Naive thymus-derived CD4-positive, alpha-beta T cell (primary cell): Measurements from ENCODE around the gene MYO10. TPM values are rescaled to one million over a fixed set of nuclear protein-coding genes. Genes with fewer than 3 reads are reported as not detected.

Experiments used
- ATAC-seq: fragments of 150-1000 bp; cut with Tn5 transposase; 2 replicates; pipeline ENCODE4 v1.10.0; 2021; ENCODE audit warnings: mild to moderate bottlenecking, moderate library complexity
- CTCF ChIA-PET: fragments of 350-600 bp; sonication (Branson Sonifier 250); formaldehyde crosslinking; loops from one replicate; lab custom pipeline; 2021; ENCODE audit warnings: antibody characterized with exemption; lab: Charles Lee
- POLR2A ChIA-PET: fragments of 350-600 bp; sonication (Branson Sonifier 250); formaldehyde crosslinking; loops from one replicate; lab custom pipeline; 2021; ENCODE audit warnings: antibody characterized with exemption, inconsistent platforms; lab: Charles Lee
- DNase-seq, 9 donors: peaks; one replicate each; pipeline versions ENCODE4 v3.0.0 to v3.0.0-alpha.2; 2020 to 2022; ENCODE audit warnings: mixed read lengths in 1 of 9
- H3K27ac ChIP-seq: one replicate; pipeline ENCODE4 v1.7.0; 2013; ENCODE audit warnings: mild to moderate bottlenecking, low read depth, low read length, moderate library complexity
- H3K27me3 ChIP-seq, 2 donors: one replicate each; pipeline ENCODE4 v1.7.0; 2013; ENCODE audit warnings: low read length in 2 of 2, mild to moderate bottlenecking in 2 of 2, moderate library complexity in 2 of 2; ENCODE audit not compliant: control insufficient read depth in 2 of 2, insufficient read depth in 2 of 2
- H3K36me3 ChIP-seq, 3 experiments: 1 replicate in 2 of 3; 2 replicates in 1 of 3; pipeline ENCODE4 v1.7.0; 2013; ENCODE audit warnings: low read length in 3 of 3, mild to moderate bottlenecking in 3 of 3, moderate library complexity in 1 of 3; ENCODE audit not compliant: insufficient read depth in 3 of 3, control insufficient read depth in 2 of 3
- H3K4me1 ChIP-seq, 2 donors: one replicate each; pipeline ENCODE4 v1.7.0; 2013; ENCODE audit warnings: low read length in 2 of 2, mild to moderate bottlenecking in 2 of 2, moderate library complexity in 1 of 2; ENCODE audit not compliant: control insufficient read depth in 2 of 2, insufficient read depth in 2 of 2
- H3K4me3 ChIP-seq: 2 replicates; pipeline ENCODE4 v1.7.0; 2013; ENCODE audit warnings: mild to moderate bottlenecking, low read length
- H3K9me3 ChIP-seq, 3 experiments: 1 replicate in 2 of 3; 2 replicates in 1 of 3; pipeline ENCODE4 v1.7.0; 2013; ENCODE audit warnings: low read length in 3 of 3; ENCODE audit not compliant: control insufficient read depth in 2 of 3
- H3K27ac Mint-ChIP-seq, 9 donors: one replicate each; pipeline ENCODE4 v1.8.0; 2020 to 2022; ENCODE audit warnings: mixed read lengths in 9 of 9, mild to moderate bottlenecking in 8 of 9, moderate library complexity in 5 of 9, inconsistent platforms in 2 of 9
- H3K27me3 Mint-ChIP-seq, 5 donors: one replicate each; pipeline ENCODE4 v1.8.0; 2021 to 2022; ENCODE audit warnings: mixed read lengths in 5 of 5, mild to moderate bottlenecking in 1 of 5
- H3K36me3 Mint-ChIP-seq, 5 donors: one replicate each; pipeline ENCODE4 v1.8.0; 2020 to 2022; ENCODE audit warnings: mixed read lengths in 5 of 5, mild to moderate bottlenecking in 3 of 5, inconsistent platforms in 1 of 5
- H3K4me1 Mint-ChIP-seq, 7 donors: one replicate each; pipeline ENCODE4 v1.8.0; 2020 to 2022; ENCODE audit warnings: mixed read lengths in 7 of 7, mild to moderate bottlenecking in 3 of 7, inconsistent platforms in 1 of 7
- H3K4me3 Mint-ChIP-seq, 10 donors: one replicate each; pipeline ENCODE4 v1.8.0; 2020 to 2022; ENCODE audit warnings: mild to moderate bottlenecking in 10 of 10, mixed read lengths in 10 of 10, moderate library complexity in 6 of 10, inconsistent platforms in 2 of 10
- H3K9me3 Mint-ChIP-seq, 11 donors: one replicate each; pipeline ENCODE4 v1.8.0; 2020 to 2022; ENCODE audit warnings: mixed read lengths in 11 of 11, mild to moderate bottlenecking in 4 of 11, inconsistent platforms in 1 of 11, moderate library complexity in 1 of 11
- intact Hi-C, 2 donors: fragments of 100-400 bp; cut with micrococcal nuclease; formaldehyde crosslinking; loops; one replicate each; pipeline ENCODE4 v1.15.1; 2023
- polyA plus RNA-seq, 2 donors: library from polyadenylated mRNA; unstranded; fragments of 300-500 nt; fragmentation: Illumina TruSeq; gene quantifications; one replicate each; pipeline ENCODE4 v1.2.3, GENCODE V29; 2021
- total RNA-seq, 6 experiments: library from RNA in 5 of 6; stranded (reverse) in 5 of 6; gene quantifications; 1 replicate in 5 of 6; 2 replicates in 1 of 6; pipeline ENCODE4 v1.2.3 and lab custom pipeline; 2021 to 2026

Gene MYO10
- total and polyA plus RNA-seq, 7 experiments from 2014 or later: 0.02 to 1.0 TPM; not detected in 5

DNA sequence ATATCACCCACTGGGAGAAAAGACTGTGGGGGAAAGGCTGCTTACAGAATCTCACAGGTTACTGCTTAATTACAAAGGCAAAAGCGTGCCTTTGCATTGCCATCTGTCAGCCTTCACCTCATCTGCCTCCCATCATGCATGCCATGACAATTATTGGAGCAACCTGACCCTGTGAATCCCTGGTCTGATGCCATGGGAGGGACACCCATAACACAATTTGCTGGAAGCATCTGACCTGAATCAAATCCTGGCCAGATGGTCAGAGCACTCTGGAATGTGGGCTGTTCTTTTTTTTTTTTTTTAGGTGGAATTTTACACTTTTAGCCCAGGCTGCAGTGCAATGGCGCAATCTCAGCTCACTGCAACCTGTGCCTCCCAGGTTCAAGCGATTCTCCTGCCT is 307.7 kb downstream of the MYO10 start:
- H3K36me3 ChIP-seq: no peaks in the 10 kb centered on the region
- Mint-ChIP-seq H3K4me1 (peaks cover 38 to 83% (median 64%) of the 10 kb centered on the region in 7 donors), H3K27me3 (no peaks in the 10 kb centered on the region), H3K36me3 (peaks cover 0 to 24% (median 0%) of the 10 kb centered on the region in 5 donors), H3K4me3 (peak overlapping the region in 1 of 10 donors; percentile 76), H3K27ac (peak overlapping the region in 8 of 9 donors; percentile 7 to 99 (median 86)), H3K9me3 (peaks cover 0 to 8% (median 2%) of the 10 kb centered on the region in 11 donors)
- ChIA-PET CTCF (interaction anchor here (1.2 to 2.3 kb wide), 5 partner anchors 11 to 39 kb away, joined by 5 to 11 read pairs (median 6); partner anchors contain the start of gene RETREG1), POLR2A (interaction anchor here (1.0 to 8.0 kb wide), 3 partner anchors 11 to 40 kb away, joined by 3 to 182 read pairs (median 4); partner anchors contain the start of gene RETREG1)
- intact Hi-C loops: no loop called here
- H3K4me3 ChIP-seq: no peak overlapping the region
- no peaks in the 10 kb centered on the region for H3K27me3 ChIP-seq
- H3K9me3 ChIP-seq: no peaks in the 10 kb centered on the region
- peak overlapping the region; percentile 16 for H3K27ac ChIP-seq
- no peak for DNase-seq
- peaks cover 0 to 49% of the 10 kb centered on the region in 2 donors for H3K4me1 ChIP-seq
- ATAC-seq: no peak

DNA sequence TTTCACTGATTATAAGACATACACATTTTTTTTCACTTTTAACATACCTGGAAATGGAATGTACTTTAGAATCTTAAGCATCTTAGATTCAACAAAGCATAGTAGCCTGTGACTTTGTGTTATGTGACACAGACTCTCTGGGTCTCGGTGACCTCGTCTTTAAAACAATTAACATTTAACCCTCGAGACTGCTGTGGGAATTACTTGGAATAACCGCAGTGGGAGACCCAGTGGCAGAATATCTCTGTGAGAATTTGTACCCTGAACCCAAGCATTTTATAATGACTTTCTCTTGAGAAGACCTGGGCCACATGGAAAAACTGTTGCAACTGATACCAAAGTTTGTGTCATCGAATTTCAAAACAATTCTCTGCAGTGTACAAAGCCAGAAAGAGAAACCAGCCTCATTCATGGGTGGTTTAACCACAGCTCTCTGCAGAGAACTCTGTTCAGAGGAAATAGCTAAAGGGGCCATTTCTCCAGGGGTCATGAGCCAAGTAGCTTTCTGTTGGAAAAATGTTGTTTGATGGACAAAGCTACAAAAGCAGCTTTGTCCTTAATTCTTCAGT is 309.3 kb downstream of the MYO10 start:
- peaks cover 0 to 49% of the 10 kb centered on the region in 2 donors for H3K4me1 ChIP-seq
- H3K9me3 ChIP-seq: no peaks in the 10 kb centered on the region
- Mint-ChIP-seq H3K9me3 (peaks cover 0 to 7% (median 0%) of the 10 kb centered on the region in 11 donors), H3K36me3 (peaks cover 0 to 17% (median 1%) of the 10 kb centered on the region in 5 donors), H3K4me3 (peak overlapping the region in 9 of 10 donors; percentile 2 to 78 (median 53)), H3K4me1 (peaks cover 38 to 78% (median 65%) of the 10 kb centered on the region in 7 donors), H3K27me3 (no peaks in the 10 kb centered on the region), H3K27ac (peak overlapping the region; percentile 23 to 99 (median 86))
- ChIA-PET CTCF (interaction anchor here (0.9 to 1.8 kb wide), 6 partner anchors 10 to 156 kb away, joined by 3 to 8 read pairs (median 5); partner anchors contain the start of gene RETREG1), POLR2A (interaction anchor here (0.6 to 8.0 kb wide), 6 partner anchors 10 to 76 kb away, joined by 3 to 182 read pairs (median 3); partner anchors contain the start of gene RETREG1)
- intact Hi-C loops: loop anchor here (1.0 kb wide), 2 partner anchors 9 to 18 kb away; no protein-coding TSS in a partner anchor
- ATAC-seq: peak; percentile 52
- H3K27ac ChIP-seq: peak overlapping the region; percentile 54
- H3K36me3 ChIP-seq: no peaks in the 10 kb centered on the region
- no peak overlapping the region for H3K4me3 ChIP-seq
- H3K27me3 ChIP-seq: no peaks in the 10 kb centered on the region
- DNase-seq: peak in 7 of 9 donors; percentile 41 to 71 (median 56)

DNA sequence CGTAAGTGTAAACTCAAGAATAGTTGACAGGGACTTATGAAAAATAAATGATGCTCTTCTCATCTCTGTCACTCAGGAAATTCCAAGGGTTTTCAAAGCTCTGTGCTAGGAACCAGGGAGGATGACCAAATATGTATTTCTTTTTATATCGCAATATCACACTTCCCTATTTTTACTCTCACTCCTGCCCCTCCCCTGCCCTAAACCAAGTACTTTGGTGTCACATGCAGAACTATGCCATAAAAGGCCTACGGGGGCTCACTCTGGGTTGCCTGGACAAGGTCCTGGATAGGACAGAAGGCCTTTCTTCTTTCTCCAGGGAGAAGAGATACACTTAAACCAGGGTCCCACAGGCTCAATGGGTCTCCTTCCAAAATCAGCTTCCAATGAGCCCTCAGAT is 311.0 kb downstream of the MYO10 start:
- peaks cover 38 to 78% (median 65%) of the 10 kb centered on the region in 7 donors for H3K4me1 Mint-ChIP-seq
- peaks cover 5 to 13% (median 9%) of the 10 kb centered on the region in 5 donors for H3K36me3 Mint-ChIP-seq
- CTCF ChIA-PET: no interaction called here
- intact Hi-C loops: no loop called here
- H3K4me3 Mint-ChIP-seq: peak overlapping the region in 2 of 10 donors; percentile 13 to 59
- H3K27ac Mint-ChIP-seq: peak overlapping the region in 7 of 9 donors; percentile 13 to 99 (median 63)
- Histone ChIP-seq H3K36me3 (no peaks in the 10 kb centered on the region), H3K9me3 (no peaks in the 10 kb centered on the region), H3K4me3 (no peak overlapping the region), H3K27me3 (no peaks in the 10 kb centered on the region), H3K27ac (no peak overlapping the region), H3K4me1 (peaks cover 0 to 40% of the 10 kb centered on the region in 2 donors)
- no peaks in the 10 kb centered on the region for H3K27me3 Mint-ChIP-seq
- DNase-seq (no peak), ATAC-seq (peak; percentile 14)
- POLR2A ChIA-PET: interaction anchor here (0.8 to 8.0 kb wide), 3 partner anchors 8 to 38 kb away, joined by 3 to 182 read pairs (median 3); partner anchors contain the start of gene RETREG1
- peaks cover 0 to 6% (median 0%) of the 10 kb centered on the region in 11 donors for H3K9me3 Mint-ChIP-seq

DNA sequence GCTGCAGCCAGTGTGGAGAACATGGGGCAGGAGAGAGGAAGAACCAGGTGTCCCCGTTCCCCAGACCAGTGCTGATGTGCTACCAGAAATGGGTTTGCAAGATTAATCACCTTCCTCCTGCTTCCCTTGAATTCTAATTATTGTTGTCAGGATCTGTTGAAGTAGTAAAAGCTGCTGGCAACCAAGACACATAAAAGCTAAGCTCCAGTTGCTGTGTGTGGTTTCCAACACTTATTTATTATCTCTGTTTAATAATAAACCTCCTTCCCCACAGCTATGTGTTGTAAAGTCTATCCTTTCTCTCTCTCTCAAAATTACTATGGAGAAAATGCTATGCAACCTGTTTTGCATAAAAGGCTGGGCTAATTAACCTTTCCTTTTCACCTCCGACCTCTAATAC is 317.0 kb downstream of the MYO10 start:
- Histone ChIP-seq H3K27ac (peak overlapping the region; percentile 98), H3K4me1 (peaks cover 10 to 19% of the 10 kb centered on the region in 2 donors), H3K4me3 (no peak overlapping the region), H3K27me3 (no peaks in the 10 kb centered on the region), H3K36me3 (peaks cover 0 to 4% (median 0%) of the 10 kb centered on the region in 3 experiments), H3K9me3 (no peaks in the 10 kb centered on the region)
- intact Hi-C loops: loop anchor here (5.0 to 10.0 kb wide), 3 partner anchors 67 to 1954 kb away; partner anchors contain the start of gene OTULIN (in 1 of the 2)
- DNase-seq (no peak), ATAC-seq (no peak)
- H3K9me3 Mint-ChIP-seq: no peaks in the 10 kb centered on the region
- CTCF ChIA-PET: interaction anchor here (1.5 kb wide), 1 partner anchor 47 kb away, joined by 6 read pairs; no protein-coding TSS in a partner anchor
- H3K27ac Mint-ChIP-seq: no peak overlapping the region
- no peaks in the 10 kb centered on the region for H3K27me3 Mint-ChIP-seq
- no peak overlapping the region for H3K4me3 Mint-ChIP-seq
- peaks cover 7 to 19% (median 18%) of the 10 kb centered on the region in 5 donors for H3K36me3 Mint-ChIP-seq
- H3K4me1 Mint-ChIP-seq: peaks cover 13 to 32% (median 30%) of the 10 kb centered on the region in 7 donors
- POLR2A ChIA-PET: interaction anchor here (6.5 kb wide), 1 partner anchor 9 kb away, joined by 182 read pairs; no protein-coding TSS in a partner anchor

DNA sequence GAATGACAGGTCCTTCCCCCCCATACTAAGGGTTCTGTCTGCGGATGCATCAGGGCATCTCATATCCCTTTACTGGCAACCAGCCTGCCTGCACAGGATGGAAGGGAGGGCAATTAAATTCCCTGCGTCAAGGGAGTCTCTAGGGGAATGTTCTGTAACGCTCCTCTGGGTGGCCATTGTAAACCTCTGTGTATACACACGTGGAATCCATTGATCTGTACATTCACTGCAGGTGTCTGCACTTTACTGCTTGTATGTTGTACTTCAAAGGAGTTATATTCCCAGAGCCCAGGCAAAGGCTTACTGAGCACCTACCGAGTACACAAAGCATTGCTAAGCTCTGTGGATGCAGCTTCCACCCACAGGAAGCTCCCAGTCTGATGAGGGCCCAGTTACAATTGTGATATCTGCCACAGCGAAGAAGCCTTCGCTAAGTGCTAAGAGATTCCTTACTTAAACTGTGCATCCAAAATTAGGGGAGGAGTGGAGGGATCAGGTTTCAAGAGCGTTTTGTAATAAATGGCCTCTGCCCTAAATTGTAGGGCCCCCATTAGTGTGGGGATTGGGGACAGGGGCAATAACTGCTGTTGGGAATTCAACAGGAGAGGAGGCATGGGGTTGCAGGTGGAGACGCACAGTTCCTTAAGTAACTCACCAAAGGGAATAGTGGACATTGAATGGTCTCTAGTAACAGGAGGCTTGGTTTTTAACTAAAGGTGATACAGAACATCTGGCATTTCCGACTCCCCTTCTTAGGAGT is 317.8 kb downstream of the MYO10 start:
- peaks cover 7 to 25% (median 19%) of the 10 kb centered on the region in 5 donors for H3K36me3 Mint-ChIP-seq
- H3K27ac Mint-ChIP-seq: no peak overlapping the region
- H3K36me3 ChIP-seq: peaks cover 0 to 4% (median 0%) of the 10 kb centered on the region in 3 experiments
- peaks cover 21 to 39% (median 36%) of the 10 kb centered on the region in 7 donors for H3K4me1 Mint-ChIP-seq
- intact Hi-C loops: loop anchor here (5.0 to 10.0 kb wide), 3 partner anchors 66 to 1954 kb away; partner anchors contain the start of gene OTULIN (in 1 of the 2)
- H3K9me3 ChIP-seq: no peaks in the 10 kb centered on the region
- peaks cover 10 to 27% of the 10 kb centered on the region in 2 donors for H3K4me1 ChIP-seq
- H3K27me3 ChIP-seq: no peaks in the 10 kb centered on the region
- H3K9me3 Mint-ChIP-seq: no peaks in the 10 kb centered on the region
- ChIA-PET CTCF (interaction anchor here (0.6 to 2.1 kb wide), 3 partner anchors 11 to 79 kb away, joined by 3 to 11 read pairs (median 3); no protein-coding TSS in a partner anchor), POLR2A (interaction anchor here (0.7 to 6.5 kb wide), 9 partner anchors 10 to 160 kb away, joined by 3 to 182 read pairs (median 9); partner anchors contain the start of gene ZNF622)
- peak overlapping the region; percentile 98 for H3K27ac ChIP-seq
- H3K4me3 Mint-ChIP-seq: no peak overlapping the region
- DNase-seq: peak in 2 of 9 donors; percentile 33 to 57
- peak overlapping the region; percentile 77 for H3K4me3 ChIP-seq
- ATAC-seq: no peak
- H3K27me3 Mint-ChIP-seq: no peaks in the 10 kb centered on the region
